ENCODE data around the gene NR4A3. TPM values are rescaled to one million over a fixed set of nuclear protein-coding genes. Genes with fewer than 3 reads are reported as not detected.
A peak's percentile ranks its signal among the peaks of the same experiment; 100 is the strongest.

NR4A3 gene
- total and polyA plus RNA-seq, 9 of the 15 experiments (the other 6 are each of a cell fraction or from before 2014, with no cell fraction given): 0.04 to 0.07 TPM; not detected in 7

- TF ChIP-seq ZNF655 (CRISPR knock-in tag; IDR thresholded peaks at IDR 0.05): no peak
- no peak for TF ChIP-seq PTBP1 (IDR thresholded peaks at IDR 0.05; ENCODE audit: low read depth, low read length)
- no peak for TF ChIP-seq IRF9 (tag; IDR thresholded peaks at IDR 0.05)
- 0 out of 2 replicates have a peak, but pooled peaks have one; percentile 16 for TF ChIP-seq FOXP1 (CRISPR knock-in tag; IDR thresholded peaks at IDR 0.05)
- no peak for TF ChIP-seq EP400 (IDR thresholded peaks at IDR 0.05)
- TF ChIP-seq HNRNPLL (IDR thresholded peaks at IDR 0.05; ENCODE audit: low read depth, low read length, poor library complexity, severe bottlenecking): peak; percentile 89
- peak; percentile 73 for TF ChIP-seq DACH1 (IDR thresholded peaks at IDR 0.05; ENCODE audit: partially characterized antibody)
- TF ChIP-seq NKRF (IDR thresholded peaks at IDR 0.05; ENCODE audit: borderline replicate concordance): peak; percentile 72; the same call in 1 of the 2 replicates
- no peak for TF ChIP-seq SMARCE1 (IDR thresholded peaks at IDR 0.05)
- TF ChIP-seq USF1 (CRISPR knock-in tag; IDR thresholded peaks at IDR 0.05): peak; percentile 44
- TF ChIP-seq ZNF24 (IDR thresholded peaks at IDR 0.05): no peak
- TF ChIP-seq MNT (conservative IDR thresholded peaks at IDR 0.05): peak in 1 of 2 experiments; percentile 80
- no peak for TF ChIP-seq PRMT5 (CRISPR knock-in tag; IDR thresholded peaks at IDR 0.05)
- no peak for TF ChIP-seq ZBTB12 (CRISPR knock-in tag; IDR thresholded peaks at IDR 0.05)
- no peak for TF ChIP-seq RNF219 (CRISPR knock-in tag; IDR thresholded peaks at IDR 0.05)
- no peak for TF ChIP-seq STAT5B (CRISPR knock-in tag; IDR thresholded peaks at IDR 0.05)
- TF ChIP-seq SNAPC5 (CRISPR knock-in tag; IDR thresholded peaks at IDR 0.05): no peak
Observed at GRCh38 chr9:99820685-99821395, 845 bp upstream of the NR4A3 start (continued).
